AG09319 (cell line): ENCODE data around the gene STOX1.

ENCODE experiments used
- DNase-seq: peaks from one replicate; pipeline ENCODE4 v3.0.0-alpha.2; 2010; ENCODE audit warnings: low read depth; ENCODE audit errors: extremely low read depth
- CTCF ChIP-seq: IDR thresholded peaks from 2 replicates; pipeline ENCODE4 v1.5.1; 2011; ENCODE audit warnings: low read depth, mild to moderate bottlenecking, inconsistent platforms, low read length, moderate library complexity

The STOX1 gene

GRCh38 chr10:68878496-68878895, 51.2 kb downstream of the STOX1 start:
- DNase-seq, result no peak
- TF ChIP-seq CTCF, result no peak

- TF ChIP-seq CTCF, result no peak
- DNase-seq, result no peak
Observed at GRCh38 chr10:68879628-68880027, 52.3 kb downstream of the STOX1 start.

GRCh38 chr10:68880181-68880580, 52.9 kb downstream of the STOX1 start:
- no peak for DNase-seq
- no peak for TF ChIP-seq CTCF

GRCh38 chr10:68895041-68895440, 67.7 kb downstream of the STOX1 start:
- TF ChIP-seq CTCF, result no peak
- no peak for DNase-seq

GRCh38 chr10:68897336-68897741, 70.0 kb downstream of the STOX1 start:
- TF ChIP-seq CTCF, result peak; percentile 61
- peak; percentile 36 for DNase-seq

GRCh38 chr10:68899186-68899745, 71.9 kb downstream of the STOX1 start:
- no peak for DNase-seq
- TF ChIP-seq CTCF, result no peak

- DNase-seq, result peak; percentile 15
- no peak for TF ChIP-seq CTCF
Observed at GRCh38 chr10:68900427-68901104, 73.2 kb downstream of the STOX1 start.
